Prostate gland (tissue), 2 donors: Measurements from ENCODE around the gene EIF4H.

Experiments
- CTCF ChIP-seq, 4 experiments: fragments of 200-600 bp in 2 of 4; fragments of 450-650 bp in 2 of 4; sonication (generic) in 2 of 4; IDR thresholded peaks; 1 replicate in 3 of 4; 2 replicates in 1 of 4; pipeline ENCODE4 v1.5.1; 2016 to 2019; ENCODE audit warnings: antibody characterized with exemption in 4 of 4, mild to moderate bottlenecking in 2 of 4, moderate library complexity in 2 of 4
- POLR2A ChIP-seq: fragments of 450-650 bp; IDR thresholded peaks from one replicate; pipeline ENCODE4 v1.6.1; 2016; ENCODE audit warnings: antibody characterized with exemption, mild to moderate bottlenecking
- POLR2AphosphoS5 ChIP-seq: sonication (generic); formaldehyde crosslinking; IDR thresholded peaks from one replicate; pipeline ENCODE4 v1.6.1; 2017; ENCODE audit warnings: antibody characterized with exemption

- TF ChIP-seq POLR2A (no peak), CTCF (IDR thresholded peaks at IDR 0.05) (no peak), POLR2AphosphoS5 (no peak)
Observed at GRCh38 chr7:74235518-74236268, 61.5 kb downstream of the EIF4H start.
